Heart left ventricle (tissue), 13 donors: Measurements from ENCODE around the gene COX14.

Source experiments
- CTCF ChIP-seq, 12 donors: fragments of 200-600 bp; sonication (generic) in 4 of 12; IDR thresholded peaks; one replicate each; pipeline versions ENCODE4 v1.5.0 to v1.8.0; 2018 to 2022; ENCODE audit warnings: antibody characterized with exemption in 12 of 12, mild to moderate bottlenecking in 5 of 12
- POLR2A ChIP-seq, 2 donors: fragments of 450-650 bp; IDR thresholded peaks; one replicate each; pipeline ENCODE4 v1.6.1; 2017; ENCODE audit warnings: antibody characterized with exemption in 2 of 2, mild to moderate bottlenecking in 2 of 2, moderate library complexity in 2 of 2
- donor health status: ischemic (EF 13 %, LVEDD 7.1; RV severe dilation, severe dysfunction).
- donor health status: DM: no; HTN: yes; CAD: no.
- donor health status: DM: no; HTN: no; CAD: no.
- donor health status: ischemic (EF 25% LVEDD 6.9; RV normal size, moderate dysfunction).
- donor health status: ischemic (EF 25% LVEDD 5.7; RV mildly dilated, moderate dysfunction).
- donor health status: ischemic (EF 35%, LVEDD 5.7; RV mildly dilated, moderate dysfunction).
- donor health status: nonischemic (EF 11% LVEDD 7.7; RV severe dilation, severe dysfunction).
- donor health status: DM: yes; HTN: yes; CAD: no.
- donor health status: PGD.
- donor health status: ischemic (EF 29% LVEDD 5.4; RV normal size, mild dysfunction).
- donor health status: nonischemic (EF 23%, LVEDD 6.1; RV moderate dilation, normal function).

DNA sequence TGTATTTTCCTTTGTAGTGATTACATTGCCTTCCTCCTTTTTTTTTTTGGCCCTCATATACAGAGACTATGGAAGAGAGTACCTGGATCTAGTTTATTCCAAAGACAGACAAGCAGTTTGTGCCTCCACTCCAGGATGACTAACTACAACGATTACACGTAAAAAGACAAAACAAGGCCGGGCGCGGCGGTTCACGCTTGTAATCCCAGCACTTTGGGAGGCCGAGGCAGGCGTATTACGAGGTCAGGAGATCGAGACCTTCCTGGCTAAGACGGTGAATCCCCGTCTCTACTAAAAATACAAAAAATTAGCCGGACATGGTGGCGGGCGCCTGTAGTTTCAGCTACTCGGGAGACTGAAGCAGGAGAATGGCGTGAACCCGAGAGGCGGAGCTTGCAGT lies 52.9 kb downstream of the COX14 start:
- TF ChIP-seq CTCF (IDR thresholded peaks at IDR 0.05) (no peak), POLR2A (IDR thresholded peaks at IDR 0.05) (no peak)
